Liver (tissue), 9 donors: ENCODE measurements around the gene VCAM1. TPM values are rescaled to one million over a fixed set of nuclear protein-coding genes. Genes with fewer than 3 reads are reported as not detected.
"Not testable (repeated sequence)": the region's sequence is repeated elsewhere in the genome, so short reads cannot be mapped to it uniquely, and the experiment has no call there.

ENCODE experiments used
- DNase-seq: peaks from one replicate; pipeline ENCODE4 v3.0.0-alpha.2; 2017; ENCODE audit warnings: low spot score
- H3K27ac ChIP-seq, 2 donors: one replicate each; pipeline ENCODE4 v1.7.0; 2013; ENCODE audit warnings: inconsistent platforms in 2 of 2, low read length in 2 of 2, control low read depth in 1 of 2, low read depth in 1 of 2, mild to moderate bottlenecking in 1 of 2
- H3K27me3 ChIP-seq, 4 donors: one replicate each; pipeline versions ENCODE4 v1.6.1 to v1.7.0; 2013; ENCODE audit warnings: low read length in 3 of 4, inconsistent platforms in 1 of 4, mild to moderate bottlenecking in 1 of 4, moderate library complexity in 1 of 4; ENCODE audit not compliant: control insufficient read depth in 4 of 4, insufficient read depth in 4 of 4
- H3K36me3 ChIP-seq, 4 donors: one replicate each; pipeline versions ENCODE4 v1.6.1 to v1.7.0; 2013; ENCODE audit warnings: low read length in 3 of 4, mild to moderate bottlenecking in 3 of 4, low read depth in 1 of 4, moderate library complexity in 1 of 4; ENCODE audit not compliant: control insufficient read depth in 4 of 4, insufficient read depth in 3 of 4
- H3K4me1 ChIP-seq, 4 donors: one replicate each; pipeline versions ENCODE4 v1.6.1 to v1.7.0; 2013; ENCODE audit warnings: low read length in 3 of 4, mild to moderate bottlenecking in 3 of 4, moderate library complexity in 1 of 4; ENCODE audit not compliant: control insufficient read depth in 4 of 4, insufficient read depth in 4 of 4
- H3K4me3 ChIP-seq, 3 donors: one replicate each; pipeline versions ENCODE4 v1.6.1 to v1.7.0; 2013; ENCODE audit warnings: low read length in 3 of 3, control low read depth in 1 of 3, low read depth in 1 of 3, mild to moderate bottlenecking in 1 of 3
- H3K9ac ChIP-seq, 2 donors: one replicate each; pipeline ENCODE4 v1.7.0; 2013; ENCODE audit warnings: low read length in 2 of 2, mild to moderate bottlenecking in 2 of 2, moderate library complexity in 2 of 2, control low read depth in 1 of 2, low read depth in 1 of 2
- H3K9me3 ChIP-seq, 4 donors: one replicate each; pipeline versions ENCODE4 v1.6.1 to v1.7.0; 2013; ENCODE audit warnings: low read length in 3 of 4; ENCODE audit not compliant: control insufficient read depth in 4 of 4
- CTCF ChIP-seq: fragments of 150-350 bp; IDR thresholded peaks from 2 replicates; pipeline ENCODE4 v1.5.1; 2017; ENCODE audit warnings: improper control_type of control experiment, low read depth, low read length; ENCODE audit not compliant: missing input control
- EGR1 ChIP-seq, 2 donors: IDR thresholded peaks; 2 replicates each; pipeline ENCODE4 v1.6.1; 2016 to 2018; ENCODE audit warnings: antibody characterized with exemption in 2 of 2, low read depth in 2 of 2
- FOXA1 ChIP-seq: IDR thresholded peaks from 2 replicates; pipeline ENCODE4 v1.6.1; 2016; ENCODE audit warnings: antibody characterized with exemption
- FOXA2 ChIP-seq: IDR thresholded peaks from 2 replicates; pipeline ENCODE4 v1.6.1; 2016; ENCODE audit warnings: antibody characterized with exemption
- GABPA ChIP-seq, 2 donors: IDR thresholded peaks in 1 of 2; conservative IDR thresholded peaks in 1 of 2; 2 replicates each; pipeline ENCODE4 v1.6.1; 2016; ENCODE audit warnings: antibody characterized with exemption in 2 of 2, mild to moderate bottlenecking in 1 of 2, moderate library complexity in 1 of 2
- HNF4A ChIP-seq, 2 donors: conservative IDR thresholded peaks; 2 replicates each; pipeline ENCODE4 v1.6.1; 2016; ENCODE audit warnings: antibody characterized with exemption in 2 of 2, mild to moderate bottlenecking in 2 of 2
- HNF4G ChIP-seq: IDR thresholded peaks from 2 replicates; pipeline ENCODE4 v1.6.1; 2016; ENCODE audit warnings: antibody characterized with exemption
- RAD21 ChIP-seq, 2 donors: IDR thresholded peaks; 2 replicates each; pipeline ENCODE4 v1.6.1; 2016; ENCODE audit warnings: antibody characterized with exemption in 2 of 2, mild to moderate bottlenecking in 2 of 2
- SP1 ChIP-seq: IDR thresholded peaks from 2 replicates; pipeline ENCODE4 v1.6.1; 2018; ENCODE audit warnings: antibody characterized with exemption, mild to moderate bottlenecking
- TAF1 ChIP-seq: conservative IDR thresholded peaks from 2 replicates; pipeline ENCODE4 v1.6.1; 2016; ENCODE audit warnings: antibody characterized with exemption, mild to moderate bottlenecking
- YY1 ChIP-seq: IDR thresholded peaks from 2 replicates; pipeline ENCODE4 v1.6.1; 2016; ENCODE audit warnings: antibody characterized with exemption, mild to moderate bottlenecking
- ZBTB33 ChIP-seq: IDR thresholded peaks from 2 replicates; pipeline ENCODE4 v1.6.1; 2016; ENCODE audit warnings: antibody characterized with exemption
- WGBS: extraction: QIAGEN DNeasy Blood & Tissue Kit; methylation state at CpG from one replicate; pipeline ENCODE4 v1.1.7; 2013; 5-methylcytosine and 5-hydroxymethylcytosine counted together
- polyA plus RNA-seq, 2 donors: library from polyadenylated mRNA; stranded (reverse) in 1 of 2; unstranded in 1 of 2; fragments of 200-250 nt in 1 of 2; fragments of >200 nt in 1 of 2; fragmentation: Nextera tagmentation in 1 of 2; extraction: Ambion mirVana in 1 of 2; gene quantifications; one replicate each; pipeline versions ENCODE4 v1.2.1 to v1.2.3, GENCODE V29; 2013 to 2015
- total RNA-seq, 2 donors: library from RNA; depleted of rRNA; stranded (reverse); fragments of >200 nt; gene quantifications; one replicate each; pipeline ENCODE4 v1.2.3, GENCODE V29; 2014
- TF ChIP-seq, protein P1 (sequence below): IDR thresholded peaks from 2 replicates; pipeline ENCODE4 v1.6.1; 2016; ENCODE audit warnings: antibody characterized with exemption
- donor health status: healthy.
- donor health status: healthy.
- donor health status: healthy.
- donor health status: healthy.
- donor health status: healthy.

VCAM1 gene
- total and polyA plus RNA-seq, 4 donors: 3.3 to 159 (median 23.7) TPM

GRCh38 chr1:100775483-100775882 is 55.9 kb downstream of the VCAM1 start:
- TF ChIP-seq YY1: no peak
- TF ChIP-seq RAD21 (IDR thresholded peaks at IDR 0.05): no peak
- TF ChIP-seq, protein P1, sequence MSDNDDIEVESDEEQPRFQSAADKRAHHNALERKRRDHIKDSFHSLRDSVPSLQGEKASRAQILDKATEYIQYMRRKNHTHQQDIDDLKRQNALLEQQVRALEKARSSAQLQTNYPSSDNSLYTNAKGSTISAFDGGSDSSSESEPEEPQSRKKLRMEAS: no peak
- TF ChIP-seq SP1: peak; percentile 29
- TF ChIP-seq HNF4G: peak; percentile 68
- TF ChIP-seq HNF4A (conservative IDR thresholded peaks at IDR 0.05): peak; percentile 72 to 91
- H3K9ac ChIP-seq: no peak overlapping the region
- 88% methylated on average over 4 of the region's 4 CpGs for WGBS
- DNase-seq: no peak
- no peaks in the 10 kb centered on the region for H3K4me1 ChIP-seq
- no peak overlapping the region for H3K27ac ChIP-seq
- no peaks in the 10 kb centered on the region for H3K36me3 ChIP-seq
- H3K27me3 ChIP-seq: no peaks in the 10 kb centered on the region
- H3K9me3 ChIP-seq: no peaks in the 10 kb centered on the region
- no peak overlapping the region for H3K4me3 ChIP-seq

DNA sequence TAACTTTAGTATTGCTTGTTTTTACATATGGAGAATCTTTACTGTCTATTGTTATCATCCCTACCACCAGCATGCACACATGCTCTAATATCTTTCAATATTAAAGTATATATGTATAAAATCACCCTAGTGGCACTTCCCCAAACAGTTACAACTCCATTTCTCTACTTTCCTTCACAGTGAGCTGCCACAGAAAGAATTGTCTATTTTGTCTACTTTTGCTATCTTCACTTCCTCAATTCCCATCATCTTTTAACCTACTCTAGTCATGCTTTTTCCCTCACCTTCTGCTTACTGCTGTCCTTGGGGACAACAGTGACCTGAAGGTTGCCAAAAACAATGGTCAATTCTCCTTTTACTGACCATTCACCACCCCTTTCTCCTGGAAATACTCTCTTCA is 59.2 kb downstream of the VCAM1 start:
- H3K9me3 ChIP-seq: no peaks in the 10 kb centered on the region
- no peak overlapping the region for H3K4me3 ChIP-seq
- no peak overlapping the region for H3K27ac ChIP-seq
- TF ChIP-seq FOXA1: no peak
- no peaks in the 10 kb centered on the region for H3K4me1 ChIP-seq
- no peaks in the 10 kb centered on the region for H3K27me3 ChIP-seq
- DNase-seq: no peak
- H3K36me3 ChIP-seq: no peaks in the 10 kb centered on the region
- H3K9ac ChIP-seq: no peak overlapping the region

DNA sequence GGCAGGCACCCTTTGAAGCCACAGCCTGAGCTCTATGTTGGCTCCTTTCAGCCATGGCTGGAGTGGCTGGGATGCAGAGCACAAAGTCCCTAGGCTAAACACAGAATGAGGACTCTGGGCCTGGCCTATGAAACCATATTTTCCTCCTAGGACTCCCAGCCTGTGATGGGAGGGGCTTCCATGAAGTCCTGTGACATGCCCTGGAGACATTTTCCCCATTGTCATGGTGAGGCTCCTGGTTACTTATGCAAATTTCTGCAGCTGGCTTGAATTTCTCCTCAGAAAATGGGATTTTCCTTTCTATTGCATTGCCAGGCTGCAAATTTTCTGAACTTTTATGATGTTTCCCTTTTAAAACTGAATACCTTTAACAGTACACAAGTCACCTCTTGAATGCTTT is 61.3 kb downstream of the VCAM1 start:
- no peak for DNase-seq
- Histone ChIP-seq H3K9ac (no peak overlapping the region), H3K36me3 (no peaks in the 10 kb centered on the region), H3K4me3 (no peak overlapping the region), H3K9me3 (no peaks in the 10 kb centered on the region), H3K27me3 (no peaks in the 10 kb centered on the region), H3K4me1 (no peaks in the 10 kb centered on the region), H3K27ac (no peak overlapping the region)
- TF ChIP-seq CTCF (no peak), TAF1 (no peak), FOXA2 (no peak), ZBTB33 (no peak), SP1 (no peak), GABPA (IDR thresholded peaks at IDR 0.05 in 1 of 2, conservative IDR thresholded peaks at IDR 0.05 in 1 of 2) (no peak), EGR1 (IDR thresholded peaks at IDR 0.05; ENCODE audit: low read depth in 2 of 2) (no peak)
- TF ChIP-seq, protein P1: no peak

DNA sequence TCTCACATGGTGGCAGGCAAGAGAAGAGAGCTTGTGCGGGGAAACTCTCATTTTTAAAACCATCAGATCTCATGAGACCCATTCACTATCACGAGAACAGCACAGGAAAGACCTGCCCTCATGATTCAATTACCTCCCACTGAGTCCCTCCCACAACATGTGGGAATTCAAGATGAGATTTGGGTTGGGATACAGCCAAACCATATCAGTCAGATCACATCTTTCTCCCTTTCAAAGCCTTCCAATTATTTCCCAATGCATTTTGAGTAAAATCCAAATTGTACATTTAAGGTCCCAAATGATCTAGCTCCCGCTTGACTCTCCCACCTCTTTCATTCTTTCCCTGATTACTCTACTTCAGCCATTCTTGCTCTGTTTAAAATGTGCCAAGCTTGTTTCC is 62.2 kb downstream of the VCAM1 start:
- not testable (repeated sequence) for H3K4me1 ChIP-seq, DNase-seq, H3K27ac ChIP-seq, H3K9me3 ChIP-seq, H3K9ac ChIP-seq, H3K27me3 ChIP-seq, H3K36me3 ChIP-seq, H3K4me3 ChIP-seq
- WGBS: 93% methylated on average over 3 of the region's 3 CpGs
